IMR-90 (cell line): ENCODE data around the gene OPHN1. TPM values are rescaled to one million over a fixed set of nuclear protein-coding genes. Genes with fewer than 3 reads are reported as not detected.
A peak's percentile ranks its signal among the peaks of the same experiment; 100 is the strongest.

Experiments
- ATAC-seq: fragments of 200-7000 bp; cut with Tn5 transposase; 2 replicates; pipeline ENCODE4 v1.9.1; 2020; ENCODE audit warnings: low read depth, mild to moderate bottlenecking, moderate library complexity
- BruUV-seq: library from RNA; stranded (reverse); fragments of 400-500 nt; replicated peaks from 2 replicates; lab custom pipeline; 2021; lab: Mats Ljungman, UMichigan
- CTCF ChIA-PET: fragments of 300-600 bp; formaldehyde crosslinking; extraction: SDS; loops from one replicate; lab custom pipeline; 2021; ENCODE audit warnings: antibody characterized with exemption; lab: Yijun Ruan, JAX
- POLR2A ChIA-PET: fragments of 300-600 bp; sonication (Branson Sonifier 250); formaldehyde crosslinking; loops from one replicate; lab custom pipeline; 2022; ENCODE audit warnings: antibody characterized with exemption; ENCODE audit not compliant: unreplicated experiment; lab: Charles Lee
- DNase-seq: peaks from one replicate; pipeline ENCODE4 v3.0.0; 2013
- H2AFZ ChIP-seq: replicated peaks from 2 replicates; pipeline ENCODE3; 2013; ENCODE audit warnings: low read length, mild to moderate bottlenecking; ENCODE audit not compliant: poor library complexity
- H2AK5ac ChIP-seq: 2 replicates; pipeline ENCODE4 v1.6.1; 2013; ENCODE audit warnings: low read depth, low read length, inconsistent platforms
- H2AK9ac ChIP-seq: replicated peaks from 2 replicates; pipeline ENCODE3; 2013; ENCODE audit warnings: mild to moderate bottlenecking, low read depth, low read length, moderate library complexity; ENCODE audit not compliant: poor library complexity
- H2BK120ac ChIP-seq: 2 replicates; pipeline ENCODE4 v1.6.1; 2013; ENCODE audit warnings: low read depth, low read length, inconsistent platforms
- H2BK15ac ChIP-seq: 3 replicates; pipeline ENCODE4 v1.6.1; 2013; ENCODE audit warnings: low read depth, low read length, inconsistent platforms
- H2BK20ac ChIP-seq: 2 replicates; pipeline ENCODE4 v1.6.1; 2013; ENCODE audit warnings: low read depth, mild to moderate bottlenecking, inconsistent platforms, low read length, moderate library complexity
- H2BK5ac ChIP-seq: 2 replicates; pipeline ENCODE4 v1.6.1; 2013; ENCODE audit warnings: mild to moderate bottlenecking, low read depth, low read length, inconsistent platforms; ENCODE audit not compliant: poor library complexity, severe bottlenecking
- H3K14ac ChIP-seq: replicated peaks from 2 replicates; pipeline ENCODE4 v1.6.1; 2013; ENCODE audit warnings: low read depth, low read length, inconsistent platforms
- H3K18ac ChIP-seq: 2 replicates; pipeline ENCODE4 v1.6.1; 2013; ENCODE audit warnings: low read depth, low read length, control low read depth
- H3K23ac ChIP-seq: 2 replicates; pipeline ENCODE4 v1.6.1; 2013; ENCODE audit warnings: low read depth, low read length, inconsistent platforms
- H3K27ac ChIP-seq: 2 replicates; pipeline ENCODE4 v1.5.1; 2013; ENCODE audit warnings: mild to moderate bottlenecking, control low read depth, low read length; ENCODE audit not compliant: insufficient read depth
- H3K27me3 ChIP-seq: 2 replicates; pipeline ENCODE4 v1.6.1; 2013; ENCODE audit warnings: low read length; ENCODE audit not compliant: control insufficient read depth, insufficient read depth
- H3K36me3 ChIP-seq: 2 replicates; pipeline ENCODE4 v1.6.1; 2013; ENCODE audit warnings: low read length, mixed read lengths; ENCODE audit not compliant: control insufficient read depth, insufficient read depth
- H3K4ac ChIP-seq: 2 replicates; pipeline ENCODE4 v1.6.1; 2013; ENCODE audit warnings: low read depth, low read length, inconsistent platforms
- H3K4me1 ChIP-seq: 2 replicates; pipeline ENCODE4 v1.6.1; 2013; ENCODE audit warnings: low read length, mixed read lengths; ENCODE audit not compliant: control insufficient read depth, insufficient read depth
- H3K4me2 ChIP-seq: 2 replicates; pipeline ENCODE4 v1.6.1; 2013; ENCODE audit warnings: low read depth, mild to moderate bottlenecking, control low read depth, low read length, moderate library complexity
- H3K4me3 ChIP-seq: 2 replicates; pipeline ENCODE4 v1.5.1; 2013; ENCODE audit warnings: low read depth, mild to moderate bottlenecking, control low read depth, low read length, moderate library complexity; ENCODE audit not compliant: insufficient read depth
- H3K56ac ChIP-seq: 2 replicates; pipeline ENCODE4 v1.6.1; 2013; ENCODE audit warnings: low read length, inconsistent platforms; ENCODE audit not compliant: insufficient read depth; ENCODE audit errors: extremely low read depth
- H3K79me1 ChIP-seq, 2 experiments: 2 replicates each; pipeline ENCODE4 v1.6.1; 2013; ENCODE audit warnings: low read length in 2 of 2, inconsistent platforms in 1 of 2, low read depth in 1 of 2
- H3K9ac ChIP-seq: 2 replicates; pipeline ENCODE4 v1.6.1; 2013; ENCODE audit warnings: low read depth, low read length, control low read depth
- H3K9me1 ChIP-seq: 2 replicates; pipeline ENCODE4 v1.6.1; 2013; ENCODE audit warnings: low read length, inconsistent platforms; ENCODE audit not compliant: insufficient read depth
- H3K9me3 ChIP-seq: 2 replicates; pipeline ENCODE4 v1.6.1; 2013; ENCODE audit warnings: low read length; ENCODE audit not compliant: control insufficient read depth, insufficient read depth
- H4K20me1 ChIP-seq: 2 replicates; pipeline ENCODE4 v1.6.1; 2013; ENCODE audit warnings: low read length, inconsistent platforms; ENCODE audit not compliant: insufficient read depth
- H4K5ac ChIP-seq: 2 replicates; pipeline ENCODE4 v1.6.1; 2013; ENCODE audit warnings: mild to moderate bottlenecking, low read depth, low read length, control low read depth
- H4K8ac ChIP-seq, 2 experiments: 2 replicates each; pipeline ENCODE4 v1.6.1; 2013; ENCODE audit warnings: low read depth in 2 of 2, low read length in 2 of 2, control low read depth in 1 of 2, inconsistent platforms in 1 of 2
- H4K91ac ChIP-seq: 2 replicates; pipeline ENCODE4 v1.6.1; 2013; ENCODE audit warnings: low read depth, low read length, inconsistent platforms; ENCODE audit not compliant: insufficient read depth
- CEBPB ChIP-seq: IDR thresholded peaks from 2 replicates; pipeline ENCODE4 v1.6.1; 2012; ENCODE audit warnings: low read depth, low read length, improper control_type of control experiment
- FOS ChIP-seq: fragments of 150-350 bp; IDR thresholded peaks from 2 replicates; pipeline ENCODE4 v1.6.1; 2016; ENCODE audit warnings: low read depth, low read length
- MAFK ChIP-seq: IDR thresholded peaks from 2 replicates; pipeline ENCODE4 v1.6.1; 2012; ENCODE audit warnings: low read depth, low read length, improper control_type of control experiment
- MAZ ChIP-seq: IDR thresholded peaks from 2 replicates; pipeline ENCODE4 v1.6.1; 2012; ENCODE audit warnings: low read depth, mild to moderate bottlenecking, low read length, improper control_type of control experiment, moderate library complexity, borderline replicate concordance
- MXI1 ChIP-seq: IDR thresholded peaks from 2 replicates; pipeline ENCODE4 v1.6.1; 2012; ENCODE audit warnings: low read depth, mild to moderate bottlenecking, low read length, moderate library complexity, borderline replicate concordance
- NFE2L2 ChIP-seq: fragments of 150-350 bp; IDR thresholded peaks from 2 replicates; pipeline ENCODE4 v1.6.1; 2016; ENCODE audit warnings: low read depth, mild to moderate bottlenecking, low read length
- POLR2A ChIP-seq: IDR thresholded peaks from 2 replicates; pipeline ENCODE4 v1.6.1; 2012; ENCODE audit warnings: mild to moderate bottlenecking, low read depth, low read length
- RCOR1 ChIP-seq: IDR thresholded peaks from 2 replicates; pipeline ENCODE4 v1.6.1; 2012; ENCODE audit warnings: mild to moderate bottlenecking, low read length, improper control_type of control experiment; ENCODE audit not compliant: insufficient replicate concordance
- RFX5 ChIP-seq: IDR thresholded peaks from 2 replicates; pipeline ENCODE4 v1.8.0; 2012; ENCODE audit warnings: low read depth, mild to moderate bottlenecking, low read length, moderate library complexity
- WGBS, 2 experiments: methylation state at CpG; one replicate each; pipeline versions ENCODE4 v1.1.5 to v1.1.7; 2013; ENCODE audit warnings: missing lambda C conversion rate in 2 of 2; ENCODE audit not compliant: insufficient read length in 1 of 2; ENCODE audit errors: extremely low coverage in 2 of 2; 5-methylcytosine and 5-hydroxymethylcytosine counted together
- dilution Hi-C: fragments of 300-500 bp; cut with HindIII; formaldehyde crosslinking; loops from one replicate; pipeline ENCODE4 v1.14.3; 2018; ENCODE audit warnings: low sequenced_read_pairs; ENCODE audit not compliant: unreplicated experiment
- in situ Hi-C: fragments of 300-500 bp; cut with MboI; formaldehyde crosslinking; loops from 3 replicates; pipeline ENCODE4 v1.14.3; 2019; ENCODE audit warnings: low sequenced_read_pairs, inconsistent platforms, mixed read lengths
- intact Hi-C: fragments of 100-400 bp; cut with micrococcal nuclease; formaldehyde crosslinking; loops from 2 replicates; pipeline ENCODE4 v1.10.0; 2022
- polyA plus RNA-seq, 3 experiments: library from polyadenylated mRNA; depleted of rRNA; stranded (reverse); fragments of >200 nt; gene quantifications; 2 replicates each; pipeline ENCODE4 v1.2.3, GENCODE V29; 2012; ENCODE audit warnings: low replicate concordance in 1 of 3
- total RNA-seq: library from RNA; depleted of rRNA; stranded (reverse); fragments of >200 nt; gene quantifications from 2 replicates; pipeline ENCODE4 v1.2.3, GENCODE V29; 2012

Gene OPHN1
- total and polyA plus RNA-seq, 2 of the 4 experiments (the other 2 are of a cell fraction): 4.0 to 13.1 TPM

GRCh38 chrX:68261060-68261672, 172.1 kb downstream of the OPHN1 start:
- no peak overlapping the region for H4K91ac ChIP-seq
- no peaks in the 10 kb centered on the region for H3K4me1 ChIP-seq
- H3K9ac ChIP-seq: no peak overlapping the region
- H3K27ac ChIP-seq: no peak overlapping the region
- no peak overlapping the region for H3K4ac ChIP-seq
- CTCF ChIA-PET: no interaction called here
- no peaks in the 10 kb centered on the region for H3K79me1 ChIP-seq
- H2BK120ac ChIP-seq: no peak overlapping the region
- in situ Hi-C loops (no loop called here), dilution Hi-C loops (no loop called here), intact Hi-C loops (no loop called here)
- 60% methylated on average over 3 of the region's 4 CpGs; no CpG with 5 or more reads in 1 of the 2 experiments for WGBS, 2 experiments
- TF ChIP-seq MXI1 (no peak), MAZ (no peak), NFE2L2 (no peak), POLR2A (no peak), RFX5 (no peak), CEBPB (no peak), FOS (no peak), MAFK (no peak), RCOR1 (no peak)
- no peaks in the 10 kb centered on the region for H3K27me3 ChIP-seq
- H3K4me2 ChIP-seq: no peak overlapping the region
- no peak overlapping the region for H3K23ac ChIP-seq
- no peak overlapping the region for H2AK5ac ChIP-seq
- no peak overlapping the region for H2BK20ac ChIP-seq
- H2AFZ ChIP-seq: no peak overlapping the region
- no peak overlapping the region for H2BK5ac ChIP-seq
- no peaks in the 10 kb centered on the region for H4K20me1 ChIP-seq
- DNase-seq: peak; percentile 20
- no peak overlapping the region for H2BK15ac ChIP-seq
- ATAC-seq: no peak
- no peak overlapping the region for H3K56ac ChIP-seq
- H3K18ac ChIP-seq: no peak overlapping the region
- H2AK9ac ChIP-seq: no peak overlapping the region
- H4K8ac ChIP-seq: no peak overlapping the region
- no peak overlapping the region for H3K4me3 ChIP-seq
- H3K9me3 ChIP-seq: no peaks in the 10 kb centered on the region
- H4K5ac ChIP-seq: no peak overlapping the region
- H3K14ac ChIP-seq: no peak overlapping the region
- no peaks in the 10 kb centered on the region for H3K9me1 ChIP-seq
- POLR2A ChIA-PET: interaction anchor here (0.6 kb wide), 1 partner anchor 15 kb away, joined by 3 read pairs; no protein-coding TSS in a partner anchor
- BruUV-seq: no TSS peak
- H3K36me3 ChIP-seq: no peaks in the 10 kb centered on the region
